Peyer's patch (tissue), 4 donors: Measurements from ENCODE around the gene DDX50. TPM values are rescaled to one million over a fixed set of nuclear protein-coding genes. Genes with fewer than 3 reads are reported as not detected.

Source experiments
- DNase-seq, 3 donors: peaks; one replicate each; pipeline ENCODE4 v3.0.0-alpha.2; 2017 to 2019
- H3K27ac ChIP-seq, 4 donors: fragments of 200-600 bp; sonication (generic); one replicate each; pipeline ENCODE4 v1.5.1; 2016 to 2019
- H3K27me3 ChIP-seq, 2 donors: fragments of 200-600 bp; sonication (generic); one replicate each; pipeline ENCODE4 v1.5.1; 2019
- H3K36me3 ChIP-seq, 3 donors: fragments of 200-600 bp; sonication (generic); one replicate each; pipeline ENCODE4 v1.5.1; 2016 to 2019
- H3K4me1 ChIP-seq, 4 donors: fragments of 200-600 bp; sonication (generic); one replicate each; pipeline ENCODE4 v1.5.1; 2016 to 2019
- H3K4me3 ChIP-seq, 4 donors: fragments of 200-600 bp; sonication (generic); 1 replicate in 3 of 4; 2 replicates in 1 of 4; pipeline ENCODE4 v1.5.1; 2016 to 2019; ENCODE audit warnings: mild to moderate bottlenecking in 1 of 4
- H3K9me3 ChIP-seq, 4 donors: fragments of 200-600 bp; sonication (generic); one replicate each; pipeline ENCODE4 v1.5.1; 2016 to 2019; ENCODE audit warnings: mild to moderate bottlenecking in 1 of 4
- POLR2A ChIP-seq, 2 donors: fragments of 450-650 bp; IDR thresholded peaks; one replicate each; pipeline ENCODE4 v1.5.1; 2017; ENCODE audit warnings: antibody characterized with exemption in 2 of 2, mild to moderate bottlenecking in 2 of 2, moderate library complexity in 2 of 2
- small RNA-seq, 2 donors: library from RNA; depleted of rRNA; stranded (forward); fragments of <200 nt; gene quantifications; one replicate each; pipeline ENCODE3, GENCODE V24; 2016
- total RNA-seq, 4 donors: library from RNA; depleted of rRNA; stranded (reverse); fragments of >200 nt; gene quantifications; one replicate each; pipeline ENCODE4 v1.1.0, GENCODE V29; 2016
- TF ChIP-seq, protein P1 (sequence below), 6 experiments: fragments of 450-650 bp in 4 of 6; fragments of 200-600 bp in 2 of 6; sonication (generic) in 1 of 6; IDR thresholded peaks; one replicate each; pipeline ENCODE4 v1.5.1; 2017 to 2019; ENCODE audit warnings: antibody characterized with exemption in 6 of 6, mild to moderate bottlenecking in 3 of 6, moderate library complexity in 1 of 6

The DDX50 gene
- total RNA-seq, 4 donors from 2014 or later: 8.2 to 25.6 (median 16.0) TPM

DNA sequence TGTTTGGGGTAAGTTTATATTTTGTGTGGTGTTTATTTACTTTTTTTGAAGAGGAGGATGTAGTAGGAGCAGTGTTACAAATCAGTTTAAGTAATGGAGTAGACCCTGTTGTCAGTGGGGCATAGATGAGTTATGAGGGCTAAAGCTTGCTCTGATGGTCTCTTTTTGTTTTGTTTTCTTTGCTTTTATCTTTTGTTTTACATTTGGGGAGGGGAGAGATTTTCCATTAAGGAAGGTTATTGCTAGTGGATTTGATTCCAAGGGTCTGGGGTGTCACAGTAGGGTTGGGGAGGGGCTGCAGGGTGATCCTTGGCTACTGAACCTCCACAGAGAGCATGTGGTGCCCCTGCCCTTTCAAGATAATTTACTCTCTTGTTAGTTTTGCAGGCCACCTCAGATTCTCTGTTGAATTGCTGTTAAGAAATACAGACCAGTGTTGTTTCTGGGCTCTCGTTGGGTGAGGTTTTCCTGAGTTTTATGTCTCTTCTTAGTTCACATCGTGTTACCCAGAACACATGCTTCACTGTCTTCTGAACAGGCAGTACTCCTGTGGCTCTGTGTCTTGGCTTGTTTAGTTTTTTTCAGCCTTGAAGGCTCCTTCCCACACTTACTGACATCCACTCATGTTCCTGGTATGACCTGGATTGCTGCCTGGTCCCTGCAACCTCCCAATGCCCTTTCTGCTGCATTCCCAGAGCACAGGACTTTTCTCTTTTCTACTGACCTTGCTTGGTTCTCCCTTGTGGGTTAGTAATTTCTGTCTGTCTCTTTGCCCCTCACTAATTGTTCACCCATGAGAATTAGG is 91.7 kb downstream of the DDX50 start:
- no peak for DNase-seq
- peak overlapping the region in 1 of 4 donors; percentile 36 for H3K27ac ChIP-seq
- H3K4me3 ChIP-seq: no peak overlapping the region

More for the DNA sequence above, 91.7 kb downstream of the DDX50 start:
- no peaks in the 10 kb centered on the region for H3K9me3 ChIP-seq
- no peak for TF ChIP-seq POLR2A (IDR thresholded peaks at IDR 0.05)
- TF ChIP-seq, protein P1, sequence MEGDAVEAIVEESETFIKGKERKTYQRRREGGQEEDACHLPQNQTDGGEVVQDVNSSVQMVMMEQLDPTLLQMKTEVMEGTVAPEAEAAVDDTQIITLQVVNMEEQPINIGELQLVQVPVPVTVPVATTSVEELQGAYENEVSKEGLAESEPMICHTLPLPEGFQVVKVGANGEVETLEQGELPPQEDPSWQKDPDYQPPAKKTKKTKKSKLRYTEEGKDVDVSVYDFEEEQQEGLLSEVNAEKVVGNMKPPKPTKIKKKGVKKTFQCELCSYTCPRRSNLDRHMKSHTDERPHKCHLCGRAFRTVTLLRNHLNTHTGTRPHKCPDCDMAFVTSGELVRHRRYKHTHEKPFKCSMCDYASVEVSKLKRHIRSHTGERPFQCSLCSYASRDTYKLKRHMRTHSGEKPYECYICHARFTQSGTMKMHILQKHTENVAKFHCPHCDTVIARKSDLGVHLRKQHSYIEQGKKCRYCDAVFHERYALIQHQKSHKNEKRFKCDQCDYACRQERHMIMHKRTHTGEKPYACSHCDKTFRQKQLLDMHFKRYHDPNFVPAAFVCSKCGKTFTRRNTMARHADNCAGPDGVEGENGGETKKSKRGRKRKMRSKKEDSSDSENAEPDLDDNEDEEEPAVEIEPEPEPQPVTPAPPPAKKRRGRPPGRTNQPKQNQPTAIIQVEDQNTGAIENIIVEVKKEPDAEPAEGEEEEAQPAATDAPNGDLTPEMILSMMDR (IDR thresholded peaks at IDR 0.05): no peak
- peaks cover 0 to 26% (median 0%) of the 10 kb centered on the region in 4 donors for H3K4me1 ChIP-seq
- H3K27me3 ChIP-seq: no peaks in the 10 kb centered on the region
- H3K36me3 ChIP-seq: peaks cover 0 to 3% (median 0%) of the 10 kb centered on the region in 3 donors

Small RNAs within 50 kb of the gene (small RNA-seq; reads per million reads assigned to genes)
- 0 reads per million in 2 donors for gene RNU6-571P

Other genes starting within 250 kb of the DDX50 start
- 100 to 1,000 TPM in 2 of 4 donors, 10 to 100 TPM in 2; 63.7 to 215 (median 88.5) TPM for gene CCAR1, start 180.1 kb upstream of the DDX50 start, total RNA-seq
- gene STOX1, start 73.8 kb upstream of the DDX50 start, total RNA-seq: 10 to 100 TPM in 1 of 4 donors, 1 to 10 TPM in 3; 2.5 to 19.8 (median 3.9) TPM
- 10 to 100 TPM; 17.8 to 50.3 (median 20.6) TPM for gene DDX21, start 54.9 kb downstream of the DDX50 start, total RNA-seq
- 10 to 100 TPM; 13.1 to 20.7 (median 19.9) TPM for gene KIFBP, start 87.5 kb downstream of the DDX50 start, total RNA-seq
- gene SRGN, start 186.8 kb downstream of the DDX50 start, total RNA-seq: 100 to 1,000 TPM in 1 of 4 donors, 10 to 100 TPM in 3; 19.4 to 113 (median 28.1) TPM
- gene VPS26A, start 222.9 kb downstream of the DDX50 start, total RNA-seq: 10 to 100 TPM; 18.1 to 71.0 (median 24.8) TPM